Loucy (cell line): ENCODE measurements around the gene KIFC1.

Experiments used
- H2AFZ ChIP-seq: fragments of 200-600 bp; sonication (generic); 2 replicates; pipeline ENCODE4 v1.6.0; 2016; ENCODE audit warnings: antibody characterized with exemption, mild to moderate bottlenecking, low read length, moderate library complexity
- H3F3A ChIP-seq: fragments of 200-600 bp; 2 replicates; pipeline ENCODE4 v1.6.0; 2016; ENCODE audit warnings: antibody characterized with exemption, low read depth, mild to moderate bottlenecking
- H3K27me3 ChIP-seq: fragments of 200-600 bp; sonication (generic); 2 replicates; pipeline ENCODE4 v1.6.1; 2014; ENCODE audit warnings: low read length, mild to moderate bottlenecking; ENCODE audit not compliant: insufficient read depth, poor library complexity, severe bottlenecking
- H3K36me3 ChIP-seq: fragments of 200-600 bp; sonication (generic); 2 replicates; pipeline ENCODE4 v1.6.1; 2016; ENCODE audit warnings: low read length; ENCODE audit not compliant: insufficient read depth
- H3K4me1 ChIP-seq: fragments of 200-600 bp; sonication (generic); 2 replicates; pipeline ENCODE4 v1.5.1; 2014; ENCODE audit warnings: low read length, mild to moderate bottlenecking; ENCODE audit not compliant: insufficient read depth, poor library complexity, severe bottlenecking
- H3K4me2 ChIP-seq: fragments of 200-600 bp; sonication (generic); 2 replicates; pipeline ENCODE4 v1.6.0; 2014; ENCODE audit warnings: antibody characterized with exemption, low read length, low read depth, mild to moderate bottlenecking; ENCODE audit not compliant: poor library complexity, severe bottlenecking
- H3K4me3 ChIP-seq: fragments of 200-600 bp; sonication (generic); 2 replicates; pipeline ENCODE4 v1.5.1; 2014; ENCODE audit warnings: low read length, mild to moderate bottlenecking, mixed read lengths; ENCODE audit not compliant: poor library complexity, severe bottlenecking
- H3K79me2 ChIP-seq: fragments of 200-600 bp; sonication (generic); 2 replicates; pipeline ENCODE4 v1.6.1; 2014; ENCODE audit warnings: low read length; ENCODE audit not compliant: insufficient read depth
- H3K9ac ChIP-seq: fragments of 200-600 bp; sonication (generic); 2 replicates; pipeline ENCODE4 v1.6.0; 2014; ENCODE audit warnings: mild to moderate bottlenecking, low read depth, low read length, moderate library complexity; ENCODE audit not compliant: poor library complexity, severe bottlenecking
- H3K9me2 ChIP-seq: fragments of 200-600 bp; sonication (generic); replicated peaks from 2 replicates; pipeline ENCODE4 v1.6.1; 2016; ENCODE audit warnings: low read depth, low read length, mixed read lengths
- H3K9me3 ChIP-seq: fragments of 200-600 bp; sonication (generic); 2 replicates; pipeline ENCODE4 v1.6.1; 2014; ENCODE audit warnings: mild to moderate bottlenecking, antibody characterized with exemption, low read length, low read depth; ENCODE audit not compliant: insufficient read depth
- H4K20me1 ChIP-seq: fragments of 200-600 bp; sonication (generic); 2 replicates; pipeline ENCODE4 v1.6.0; 2014; ENCODE audit warnings: antibody characterized with exemption, low read length, mild to moderate bottlenecking; ENCODE audit not compliant: insufficient read depth, poor library complexity, severe bottlenecking
- CTCF ChIP-seq: fragments of 200-600 bp; sonication (generic); conservative IDR thresholded peaks from 2 replicates; pipeline ENCODE4 v1.5.1; 2014; ENCODE audit warnings: mild to moderate bottlenecking, antibody characterized with exemption, low read length
- EZH2phosphoT487 ChIP-seq: fragments of 200-600 bp; IDR thresholded peaks from 2 replicates; pipeline ENCODE4 v1.6.1; 2018; ENCODE audit warnings: antibody characterized with exemption, mild to moderate bottlenecking, moderate library complexity, borderline replicate concordance

KIFC1 gene

GRCh38 chr6:33404884-33405283 lies 13.3 kb downstream of the KIFC1 start:
- no peaks in the 10 kb centered on the region for H3K9me2 ChIP-seq
- H3K27me3 ChIP-seq: no peaks in the 10 kb centered on the region
- H3K4me3 ChIP-seq: no peak overlapping the region
- no peak overlapping the region for H3K4me2 ChIP-seq
- peaks cover 20% of the 10 kb centered on the region for H4K20me1 ChIP-seq
- peaks cover 50% of the 10 kb centered on the region; the same call in 1 of the 2 replicates for H3K79me2 ChIP-seq
- no peak for TF ChIP-seq CTCF
- TF ChIP-seq EZH2phosphoT487: no peak
- peaks cover 19% of the 10 kb centered on the region for H3F3A ChIP-seq
- peaks cover 10% of the 10 kb centered on the region for H3K4me1 ChIP-seq
- H3K36me3 ChIP-seq: peaks cover 83% of the 10 kb centered on the region; the same call in 1 of the 2 replicates
- H3K9me3 ChIP-seq: no peaks in the 10 kb centered on the region
- no peak overlapping the region for H3K9ac ChIP-seq
- H2AFZ ChIP-seq: no peak overlapping the region

DNA sequence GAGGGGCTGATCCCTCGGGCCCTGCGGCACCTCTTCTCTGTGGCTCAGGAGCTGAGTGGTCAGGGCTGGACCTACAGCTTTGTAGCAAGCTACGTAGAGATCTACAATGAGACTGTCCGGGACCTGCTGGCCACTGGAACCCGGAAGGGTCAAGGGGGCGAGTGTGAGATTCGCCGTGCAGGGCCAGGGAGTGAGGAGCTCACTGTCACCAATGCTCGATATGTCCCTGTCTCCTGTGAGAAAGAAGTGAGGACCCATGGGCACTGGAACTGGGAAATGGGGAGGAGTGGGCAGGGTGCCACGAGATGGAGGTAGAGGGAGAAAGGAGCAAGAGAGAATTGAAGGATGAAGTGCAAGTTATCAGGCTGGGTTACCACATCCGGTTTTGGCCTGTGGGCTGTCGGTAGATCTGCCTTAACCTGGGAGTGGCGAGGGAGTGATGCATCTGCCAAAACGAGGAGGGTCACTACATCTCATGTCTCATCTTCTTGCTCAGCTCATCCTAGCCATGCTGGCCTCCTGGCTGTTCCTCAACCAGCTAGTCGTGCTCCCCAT lies 13.8 kb downstream of the KIFC1 start:
- H3K4me3 ChIP-seq: no peak overlapping the region
- no peaks in the 10 kb centered on the region for H3K27me3 ChIP-seq
- no peak overlapping the region for H2AFZ ChIP-seq
- H3K9me3 ChIP-seq: no peaks in the 10 kb centered on the region
- no peak overlapping the region for H3K9ac ChIP-seq
- peaks cover 44% of the 10 kb centered on the region; the same call in 1 of the 2 replicates for H3K79me2 ChIP-seq
- TF ChIP-seq CTCF (no peak), EZH2phosphoT487 (no peak)
- peaks cover 11% of the 10 kb centered on the region for H3K4me1 ChIP-seq
- H3F3A ChIP-seq: peaks cover 19% of the 10 kb centered on the region
- H3K36me3 ChIP-seq: peaks cover 77% of the 10 kb centered on the region; the same call in 1 of the 2 replicates
- no peaks in the 10 kb centered on the region for H3K9me2 ChIP-seq
- peaks cover 20% of the 10 kb centered on the region for H4K20me1 ChIP-seq
- H3K4me2 ChIP-seq: peak overlapping the region; percentile 37

- Histone ChIP-seq H3K36me3 (peaks cover 72% of the 10 kb centered on the region; the same call in 1 of the 2 replicates), H3K79me2 (peaks cover 39% of the 10 kb centered on the region; the same call in 1 of the 2 replicates), H3K4me1 (peaks cover 11% of the 10 kb centered on the region), H3K9ac (no peak overlapping the region), H3K4me2 (no peak overlapping the region), H3K27me3 (no peaks in the 10 kb centered on the region), H3K9me3 (no peaks in the 10 kb centered on the region), H2AFZ (no peak overlapping the region), H3K9me2 (no peaks in the 10 kb centered on the region), H3F3A (peaks cover 19% of the 10 kb centered on the region), H4K20me1 (peaks cover 20% of the 10 kb centered on the region), H3K4me3 (no peak overlapping the region)
- TF ChIP-seq EZH2phosphoT487 (no peak), CTCF (no peak)
These were observed 14.5 kb downstream of the KIFC1 start for GRCh38 chr6:33406126-33406525.
